WERI-Rb-1 (cell line): ENCODE measurements around the gene FSHR.

Experiments
- DNase-seq: peaks from one replicate; pipeline ENCODE4 v3.0.0-alpha.2; 2020
- H3K27ac ChIP-seq: fragments of 250-450 bp; sonication (Bioruptor Pico); 2 replicates; pipeline ENCODE4 v1.5.1; 2020; ENCODE audit warnings: mild to moderate bottlenecking, moderate library complexity
- H3K27me3 ChIP-seq: fragments of 250-450 bp; sonication (Bioruptor Pico); 2 replicates; pipeline ENCODE4 v1.5.1; 2021; ENCODE audit warnings: mild to moderate bottlenecking, low read depth, moderate library complexity; ENCODE audit not compliant: insufficient read depth, severe bottlenecking
- H3K36me3 ChIP-seq: fragments of 250-450 bp; sonication (Bioruptor Pico); 2 replicates; pipeline ENCODE4 v1.5.1; 2020; ENCODE audit warnings: mild to moderate bottlenecking, moderate library complexity
- H3K4me3 ChIP-seq: 2 replicates; pipeline ENCODE4 v1.5.1; 2011; ENCODE audit warnings: low read depth, mild to moderate bottlenecking, control low read depth, low read length
- H3K9me3 ChIP-seq: fragments of 250-450 bp; sonication (Bioruptor Pico); 2 replicates; pipeline ENCODE4 v1.5.1; 2021; ENCODE audit warnings: mild to moderate bottlenecking, moderate library complexity; ENCODE audit not compliant: severe bottlenecking
- TF ChIP-seq, protein P1 (sequence below): IDR thresholded peaks from 2 replicates; pipeline ENCODE4 v1.5.1; 2011; ENCODE audit warnings: low read depth, mild to moderate bottlenecking, control low read depth, inconsistent platforms, low read length

Gene FSHR

DNA sequence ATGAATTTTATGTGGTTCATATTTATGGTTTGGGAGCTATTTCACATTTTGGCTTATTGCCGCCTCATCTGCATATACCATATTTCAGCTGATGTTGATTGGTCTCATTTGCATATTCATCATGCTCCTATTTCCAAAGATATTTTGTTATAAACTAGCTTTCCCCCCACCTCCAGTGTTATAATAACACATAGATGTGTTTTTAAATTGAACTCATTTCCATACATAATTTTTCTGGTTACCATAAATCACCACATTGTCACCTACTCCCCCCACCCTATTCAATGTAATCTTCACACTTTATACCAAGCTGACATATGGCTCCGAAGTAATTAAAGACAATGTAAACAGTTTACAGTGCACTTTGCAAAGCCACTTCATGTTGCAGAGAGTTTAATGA lies 101.2 kb downstream of the FSHR start:
- DNase-seq, result no peak
- H3K36me3 ChIP-seq, result no peaks in the 10 kb centered on the region
- no peaks in the 10 kb centered on the region for H3K9me3 ChIP-seq
- TF ChIP-seq, protein P1, sequence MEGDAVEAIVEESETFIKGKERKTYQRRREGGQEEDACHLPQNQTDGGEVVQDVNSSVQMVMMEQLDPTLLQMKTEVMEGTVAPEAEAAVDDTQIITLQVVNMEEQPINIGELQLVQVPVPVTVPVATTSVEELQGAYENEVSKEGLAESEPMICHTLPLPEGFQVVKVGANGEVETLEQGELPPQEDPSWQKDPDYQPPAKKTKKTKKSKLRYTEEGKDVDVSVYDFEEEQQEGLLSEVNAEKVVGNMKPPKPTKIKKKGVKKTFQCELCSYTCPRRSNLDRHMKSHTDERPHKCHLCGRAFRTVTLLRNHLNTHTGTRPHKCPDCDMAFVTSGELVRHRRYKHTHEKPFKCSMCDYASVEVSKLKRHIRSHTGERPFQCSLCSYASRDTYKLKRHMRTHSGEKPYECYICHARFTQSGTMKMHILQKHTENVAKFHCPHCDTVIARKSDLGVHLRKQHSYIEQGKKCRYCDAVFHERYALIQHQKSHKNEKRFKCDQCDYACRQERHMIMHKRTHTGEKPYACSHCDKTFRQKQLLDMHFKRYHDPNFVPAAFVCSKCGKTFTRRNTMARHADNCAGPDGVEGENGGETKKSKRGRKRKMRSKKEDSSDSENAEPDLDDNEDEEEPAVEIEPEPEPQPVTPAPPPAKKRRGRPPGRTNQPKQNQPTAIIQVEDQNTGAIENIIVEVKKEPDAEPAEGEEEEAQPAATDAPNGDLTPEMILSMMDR, result no peak
- H3K4me3 ChIP-seq, result no peak overlapping the region
- H3K27me3 ChIP-seq, result no peaks in the 10 kb centered on the region
- H3K27ac ChIP-seq, result no peak overlapping the region

- DNase-seq, result no peak
- no peak overlapping the region for H3K4me3 ChIP-seq
- no peaks in the 10 kb centered on the region for H3K9me3 ChIP-seq
- no peaks in the 10 kb centered on the region for H3K36me3 ChIP-seq
- H3K27ac ChIP-seq, result no peak overlapping the region
- TF ChIP-seq, protein P1, result no peak
- H3K27me3 ChIP-seq, result no peaks in the 10 kb centered on the region
Measured at GRCh38 chr2:49050265-49050664, 104.0 kb downstream of the FSHR start.

- DNase-seq, result no peak
- no peak overlapping the region for H3K4me3 ChIP-seq
- TF ChIP-seq, protein P1, result no peak
Measured at GRCh38 chr2:49049161-49049560, 105.2 kb downstream of the FSHR start.

GRCh38 chr2:49045083-49045482 lies 109.2 kb downstream of the FSHR start:
- Histone ChIP-seq H3K9me3 (no peaks in the 10 kb centered on the region), H3K36me3 (no peaks in the 10 kb centered on the region), H3K27me3 (no peaks in the 10 kb centered on the region), H3K27ac (no peak overlapping the region), H3K4me3 (no peak overlapping the region)
- DNase-seq, result no peak
- TF ChIP-seq, protein P1, result no peak

More at GRCh38 chr2:49049161-49049560, 105.2 kb downstream of the FSHR start:
- H3K36me3 ChIP-seq, result no peaks in the 10 kb centered on the region
- H3K27me3 ChIP-seq, result no peaks in the 10 kb centered on the region
- no peaks in the 10 kb centered on the region for H3K9me3 ChIP-seq
- H3K27ac ChIP-seq, result no peak overlapping the region

DNA sequence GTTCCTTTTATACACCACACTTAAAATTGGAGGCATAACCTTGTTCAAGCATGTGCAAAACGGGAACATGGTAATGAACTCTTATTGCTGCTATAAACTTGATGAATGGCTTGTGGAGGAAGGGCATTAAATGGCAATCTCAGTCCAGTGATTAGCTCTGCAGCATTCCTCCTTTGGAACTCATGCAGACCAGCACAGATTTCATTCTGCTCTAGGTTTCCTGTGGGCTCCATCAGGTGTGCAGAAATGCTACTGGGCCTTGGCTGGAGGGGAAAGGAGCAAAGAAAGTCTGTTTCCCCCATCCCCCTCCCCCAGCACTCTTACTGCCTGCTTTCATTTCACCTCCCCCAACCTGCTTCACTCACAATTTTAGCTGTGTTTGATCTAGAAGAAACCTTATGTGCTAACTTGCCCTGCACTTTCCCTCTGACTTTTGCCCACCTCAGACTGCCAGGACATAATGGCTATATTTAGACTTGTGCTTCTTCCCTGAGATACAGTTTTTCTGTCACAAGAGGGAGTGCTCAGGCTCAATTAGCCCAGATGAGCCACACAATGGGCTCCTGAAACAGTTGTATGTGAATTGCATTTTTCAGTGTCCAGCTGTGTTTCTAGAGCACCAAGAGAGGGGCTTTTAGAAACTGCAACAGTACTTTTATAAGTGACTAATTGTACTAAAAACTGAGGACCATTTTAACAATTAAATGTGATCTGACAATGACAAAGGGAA lies 109.8 kb downstream of the FSHR start:
- TF ChIP-seq, protein P1, result peak; percentile 73
- no peak overlapping the region for H3K4me3 ChIP-seq
- H3K27ac ChIP-seq, result no peak overlapping the region
- H3K9me3 ChIP-seq, result no peaks in the 10 kb centered on the region
- DNase-seq, result peak; percentile 43
- no peaks in the 10 kb centered on the region for H3K27me3 ChIP-seq
- H3K36me3 ChIP-seq, result no peaks in the 10 kb centered on the region

DNA sequence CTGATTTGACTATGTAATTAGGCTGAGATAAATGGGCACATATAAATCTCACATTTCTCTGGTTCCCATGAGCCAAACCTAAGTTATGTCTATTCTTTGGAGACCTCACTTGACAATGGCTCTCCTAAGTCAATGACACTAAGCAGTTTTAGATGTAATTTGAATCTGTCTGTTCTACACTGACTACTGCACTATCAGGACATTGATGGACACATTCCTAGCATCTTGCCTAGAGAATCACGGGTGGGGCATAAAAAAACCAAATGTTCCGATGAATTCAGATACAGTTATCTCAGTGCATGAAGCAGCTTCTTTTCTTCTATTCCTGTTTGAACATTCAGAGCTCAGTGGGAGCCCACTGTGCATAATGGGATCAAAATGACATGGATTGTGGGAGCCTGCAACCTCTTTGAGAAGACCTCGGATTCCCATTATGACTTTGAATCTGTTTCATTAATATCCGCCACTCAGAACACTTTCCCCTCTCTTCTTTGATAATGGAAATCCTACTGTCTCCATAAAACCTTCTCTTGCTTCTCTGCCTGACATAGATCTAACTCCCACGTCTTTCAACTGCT lies 110.8 kb downstream of the FSHR start:
- TF ChIP-seq, protein P1, result no peak
- H3K9me3 ChIP-seq, result no peaks in the 10 kb centered on the region
- no peaks in the 10 kb centered on the region for H3K27me3 ChIP-seq
- no peak overlapping the region for H3K4me3 ChIP-seq
- no peak for DNase-seq
- H3K36me3 ChIP-seq, result no peaks in the 10 kb centered on the region
- no peak overlapping the region for H3K27ac ChIP-seq
